GM19468 (cell line): ENCODE measurements around the gene FAM186B.

Experiments used
- ATAC-seq: cut with Tn5 transposase; IDR thresholded peaks from one replicate; pipeline ENCODE4 v1.9.1; 2021; ENCODE audit warnings: mild to moderate bottlenecking, moderate library complexity, moderate number of reproducible peaks; ENCODE audit not compliant: unreplicated experiment; ENCODE audit errors: extremely low read depth

The FAM186B gene

GRCh38 chr12:49543221-49543913, 62.1 kb downstream of the FAM186B start:
- ATAC-seq, result no peak

GRCh38 chr12:49542592-49543160, 62.8 kb downstream of the FAM186B start:
- ATAC-seq, result no peak

- no peak for ATAC-seq
Measured at GRCh38 chr12:49541911-49542505, 63.4 kb downstream of the FAM186B start.

GRCh38 chr12:49541140-49541861, 64.1 kb downstream of the FAM186B start:
- no peak for ATAC-seq

- no peak for ATAC-seq
Measured at GRCh38 chr12:49540229-49541139, 65.0 kb downstream of the FAM186B start.

GRCh38 chr12:49539406-49540228, 65.8 kb downstream of the FAM186B start:
- no peak for ATAC-seq

GRCh38 chr12:49538510-49539403, 66.7 kb downstream of the FAM186B start, which contains the start of gene KCNH3:
KCNH3 (plus strand) TSS chr12:49539030; CDS start chr12:49539417, 387 bp downstream.
- peak; percentile 43 for ATAC-seq

- no peak for ATAC-seq
Measured at GRCh38 chr12:49537752-49538509, 67.5 kb downstream of the FAM186B start.
